HEK293 (cell line): ENCODE measurements around the gene SPOCK1.

Source experiments
- CTCF ChIA-PET: fragments of 350-600 bp; formaldehyde crosslinking; extraction: SDS; loops from one replicate; lab custom pipeline; 2021; ENCODE audit warnings: antibody characterized with exemption; lab: Yijun Ruan, JAX
- POLR2A ChIA-PET: fragments of 300-600 bp; formaldehyde crosslinking; extraction: SDS; loops from one replicate; lab custom pipeline; 2020; ENCODE audit warnings: antibody characterized with exemption, inconsistent platforms; lab: Yijun Ruan, JAX
- H3K27ac ChIP-seq: fragments of 200-500 bp; sonication (Bioruptor generic); 2 replicates; pipeline ENCODE4 v1.5.1; 2014; ENCODE audit warnings: low read depth, low read length, control low read depth, inconsistent platforms; ENCODE audit errors: extremely low read depth
- H3K36me3 ChIP-seq, 2 experiments: fragments of 200-500 bp in 1 of 2; sonication (Bioruptor generic) in 1 of 2; 1 replicate in 1 of 2; 2 replicates in 1 of 2; pipeline ENCODE4 v1.5.1; 2014 to 2017; ENCODE audit warnings: inconsistent platforms in 2 of 2, low read length in 2 of 2; ENCODE audit not compliant: control insufficient read depth in 2 of 2, insufficient read depth in 1 of 2
- H3K4me1 ChIP-seq: fragments of 200-500 bp; sonication (Bioruptor generic); 2 replicates; pipeline ENCODE4 v1.5.1; 2014; ENCODE audit warnings: mild to moderate bottlenecking, low read length, inconsistent platforms; ENCODE audit not compliant: control insufficient read depth, insufficient read depth
- H3K4me3 ChIP-seq: 2 replicates; pipeline ENCODE4 v1.5.1; 2011; ENCODE audit warnings: low read depth, mild to moderate bottlenecking, control low read depth, low read length, moderate library complexity
- H3K9me3 ChIP-seq: fragments of 200-500 bp; sonication (Bioruptor generic); 2 replicates; pipeline ENCODE4 v1.5.1; 2014; ENCODE audit warnings: low read depth, low read length, inconsistent platforms; ENCODE audit not compliant: control insufficient read depth, insufficient read depth
- EGR2 ChIP-seq: fragments of 450-650 bp; formaldehyde crosslinking; IDR thresholded peaks from 2 replicates; pipeline ENCODE4 v1.5.1; 2016; ENCODE audit warnings: low read depth, missing biosample characterization, missing genetic modification characterization
- GLIS2 ChIP-seq: fragments of 450-650 bp; formaldehyde crosslinking; IDR thresholded peaks from 2 replicates; pipeline ENCODE4 v1.5.1; 2016; ENCODE audit warnings: missing biosample characterization, missing genetic modification characterization
- KLF16 ChIP-seq: fragments of 450-650 bp; formaldehyde crosslinking; IDR thresholded peaks from 2 replicates; pipeline ENCODE4 v1.5.1; 2017; ENCODE audit warnings: missing biosample characterization, missing genetic modification characterization
- SP3 ChIP-seq: fragments of 450-650 bp; formaldehyde crosslinking; IDR thresholded peaks from 2 replicates; pipeline ENCODE4 v1.5.1; 2016; ENCODE audit warnings: missing biosample characterization, missing genetic modification characterization
- TCF7L2 ChIP-seq: IDR thresholded peaks from 2 replicates; pipeline ENCODE4 v1.6.1; 2011; ENCODE audit warnings: low read depth, mild to moderate bottlenecking, inconsistent platforms, low read length, moderate library complexity, borderline replicate concordance
- TRIM28 ChIP-seq: IDR thresholded peaks from 2 replicates; pipeline ENCODE4 v1.6.1; 2011; ENCODE audit warnings: low read length, control low read depth, borderline replicate concordance
- ZFHX2 ChIP-seq: fragments of 450-650 bp; formaldehyde crosslinking; conservative IDR thresholded peaks from 2 replicates; pipeline ENCODE4 v1.5.1; 2016; ENCODE audit warnings: missing biosample characterization, missing genetic modification characterization
- ZNF121 ChIP-seq: fragments of 450-650 bp; formaldehyde crosslinking; IDR thresholded peaks from 2 replicates; pipeline ENCODE4 v1.5.1; 2016; ENCODE audit warnings: missing biosample characterization, missing genetic modification characterization
- ZNF132 ChIP-seq: fragments of 450-650 bp; formaldehyde crosslinking; IDR thresholded peaks from 2 replicates; pipeline ENCODE4 v1.5.1; 2017; ENCODE audit warnings: missing biosample characterization, missing genetic modification characterization, borderline replicate concordance
- ZNF214 ChIP-seq: fragments of 450-650 bp; formaldehyde crosslinking; IDR thresholded peaks from 2 replicates; pipeline ENCODE4 v1.5.1; 2017; ENCODE audit warnings: missing biosample characterization, mild to moderate bottlenecking, missing genetic modification characterization, borderline replicate concordance
- ZNF274 ChIP-seq, 2 experiments: fragments of 200-500 bp in 1 of 2; fragments of 450-650 bp in 1 of 2; sonication (Bioruptor generic) in 1 of 2; formaldehyde crosslinking in 1 of 2; IDR thresholded peaks; 2 replicates each; pipeline versions ENCODE4 v1.5.1 to v1.6.1; 2014 to 2016; ENCODE audit warnings: borderline replicate concordance in 1 of 2, inconsistent platforms in 1 of 2, low read length in 1 of 2, missing biosample characterization in 1 of 2, missing genetic modification characterization in 1 of 2
- ZNF394 ChIP-seq: fragments of 450-650 bp; formaldehyde crosslinking; IDR thresholded peaks from 2 replicates; pipeline ENCODE4 v1.5.1; 2016; ENCODE audit warnings: missing biosample characterization, missing genetic modification characterization, mild to moderate bottlenecking, moderate library complexity, borderline replicate concordance
- ZNF423 ChIP-seq: fragments of 450-650 bp; formaldehyde crosslinking; IDR thresholded peaks from 2 replicates; pipeline ENCODE4 v1.5.1; 2016; ENCODE audit warnings: missing biosample characterization, missing genetic modification characterization
- ZNF521 ChIP-seq: fragments of 450-650 bp; formaldehyde crosslinking; IDR thresholded peaks from 2 replicates; pipeline ENCODE4 v1.5.1; 2017; ENCODE audit warnings: missing biosample characterization, mild to moderate bottlenecking, missing genetic modification characterization
- ZNF544 ChIP-seq: fragments of 450-650 bp; formaldehyde crosslinking; IDR thresholded peaks from 2 replicates; pipeline ENCODE4 v1.5.0; 2017; ENCODE audit warnings: missing biosample characterization, missing genetic modification characterization
- ZNF776 ChIP-seq: fragments of 450-650 bp; formaldehyde crosslinking; IDR thresholded peaks from 2 replicates; pipeline ENCODE4 v1.5.0; 2017; ENCODE audit warnings: missing biosample characterization, missing genetic modification characterization, borderline replicate concordance
- ZNF837 ChIP-seq: fragments of 450-650 bp; formaldehyde crosslinking; IDR thresholded peaks from 2 replicates; pipeline ENCODE4 v1.5.1; 2016; ENCODE audit warnings: missing biosample characterization, missing genetic modification characterization
- TF ChIP-seq, protein P1 (sequence below): fragments of 450-650 bp; formaldehyde crosslinking; IDR thresholded peaks from 2 replicates; pipeline ENCODE4 v1.5.1; 2017; ENCODE audit warnings: missing biosample characterization, missing genetic modification characterization
- TF ChIP-seq, protein P2 (sequence below): fragments of 450-650 bp; formaldehyde crosslinking; IDR thresholded peaks from 2 replicates; pipeline ENCODE4 v1.5.1; 2016; ENCODE audit warnings: missing biosample characterization, missing genetic modification characterization
- TF ChIP-seq, protein P3 (sequence below): fragments of 450-650 bp; formaldehyde crosslinking; IDR thresholded peaks from 2 replicates; pipeline ENCODE4 v1.5.1; 2016; ENCODE audit warnings: missing biosample characterization, missing genetic modification characterization
- TF ChIP-seq, protein P4 (sequence below): fragments of 450-650 bp; formaldehyde crosslinking; IDR thresholded peaks from 2 replicates; pipeline ENCODE4 v1.5.1; 2016; ENCODE audit warnings: missing biosample characterization, missing genetic modification characterization
- TF ChIP-seq, protein P5 (sequence below): fragments of 450-650 bp; formaldehyde crosslinking; IDR thresholded peaks from 2 replicates; pipeline ENCODE4 v1.5.1; 2016; ENCODE audit warnings: missing biosample characterization, missing genetic modification characterization

The SPOCK1 gene

DNA sequence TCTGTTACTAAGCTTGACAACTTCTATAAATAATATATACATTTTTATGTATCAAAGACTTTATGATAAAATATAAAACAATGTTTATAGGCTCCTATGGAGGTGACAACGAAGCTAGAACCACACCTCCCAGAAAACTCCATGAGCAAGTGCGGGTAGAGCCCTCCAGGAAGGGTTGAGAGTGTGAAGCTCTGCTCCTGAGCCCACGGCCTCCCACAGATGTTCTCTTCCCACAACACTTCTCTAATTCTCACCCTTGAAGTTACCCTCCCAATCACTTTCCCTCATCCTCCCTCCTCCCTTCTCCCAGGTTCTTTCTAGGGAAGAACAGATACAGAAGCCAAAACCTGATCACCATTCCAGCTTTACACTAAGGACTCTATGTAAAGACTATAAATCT is 427.6 kb downstream of the SPOCK1 start:
- no peak overlapping the region for H3K27ac ChIP-seq
- H3K4me1 ChIP-seq: no peaks in the 10 kb centered on the region
- TF ChIP-seq ZNF394 (tag by site-specific recombination): no peak
- TF ChIP-seq ZNF521 (tag by site-specific recombination): no peak
- TF ChIP-seq ZNF423 (tag by site-specific recombination): no peak
- TF ChIP-seq EGR2 (tag by site-specific recombination): peak; percentile 73
- TF ChIP-seq ZFHX2 (tag by site-specific recombination): peak; percentile 67
- TF ChIP-seq, protein P1, sequence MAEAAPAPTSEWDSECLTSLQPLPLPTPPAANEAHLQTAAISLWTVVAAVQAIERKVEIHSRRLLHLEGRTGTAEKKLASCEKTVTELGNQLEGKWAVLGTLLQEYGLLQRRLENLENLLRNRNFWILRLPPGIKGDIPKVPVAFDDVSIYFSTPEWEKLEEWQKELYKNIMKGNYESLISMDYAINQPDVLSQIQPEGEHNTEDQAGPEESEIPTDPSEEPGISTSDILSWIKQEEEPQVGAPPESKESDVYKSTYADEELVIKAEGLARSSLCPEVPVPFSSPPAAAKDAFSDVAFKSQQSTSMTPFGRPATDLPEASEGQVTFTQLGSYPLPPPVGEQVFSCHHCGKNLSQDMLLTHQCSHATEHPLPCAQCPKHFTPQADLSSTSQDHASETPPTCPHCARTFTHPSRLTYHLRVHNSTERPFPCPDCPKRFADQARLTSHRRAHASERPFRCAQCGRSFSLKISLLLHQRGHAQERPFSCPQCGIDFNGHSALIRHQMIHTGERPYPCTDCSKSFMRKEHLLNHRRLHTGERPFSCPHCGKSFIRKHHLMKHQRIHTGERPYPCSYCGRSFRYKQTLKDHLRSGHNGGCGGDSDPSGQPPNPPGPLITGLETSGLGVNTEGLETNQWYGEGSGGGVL (tag by site-specific recombination): no peak
- H3K9me3 ChIP-seq: no peaks in the 10 kb centered on the region
- POLR2A ChIA-PET: no interaction called here
- no peak overlapping the region for H3K4me3 ChIP-seq
- CTCF ChIA-PET: interaction anchor here (0.5 to 1.0 kb wide), 3 partner anchors 15 to 707 kb away, joined by 3 read pairs; no protein-coding TSS in a partner anchor
- H3K36me3 ChIP-seq: no peaks in the 10 kb centered on the region

DNA sequence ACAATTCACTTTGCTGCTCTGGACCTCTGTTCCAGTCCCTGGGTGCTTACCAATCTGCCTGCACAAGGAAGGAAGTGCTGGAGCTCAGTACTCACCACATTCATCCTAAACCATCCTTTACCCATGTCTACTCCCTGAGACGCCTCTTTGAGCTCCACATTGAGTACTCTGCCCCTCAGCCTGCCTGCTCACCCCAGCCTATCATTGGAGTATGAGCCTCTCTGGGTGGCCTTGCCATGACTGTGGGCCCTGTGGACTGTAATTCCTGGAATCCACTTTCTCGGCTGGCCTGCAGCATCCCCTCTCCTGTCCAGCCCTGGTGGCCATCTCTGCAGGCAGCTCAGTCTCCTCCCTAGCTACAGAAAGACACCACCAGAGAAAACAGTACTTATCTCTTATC is 428.6 kb downstream of the SPOCK1 start:
- H3K4me3 ChIP-seq: no peak overlapping the region
- H3K27ac ChIP-seq: no peak overlapping the region
- H3K4me1 ChIP-seq: no peaks in the 10 kb centered on the region
- ChIA-PET POLR2A (no interaction called here), CTCF (interaction anchor here (1.0 kb wide), 1 partner anchor 14 kb away, joined by 3 read pairs; no protein-coding TSS in a partner anchor)
- no peaks in the 10 kb centered on the region for H3K9me3 ChIP-seq
- no peaks in the 10 kb centered on the region for H3K36me3 ChIP-seq
- TF ChIP-seq ZNF132 (tag by site-specific recombination): no peak
- no peak for TF ChIP-seq ZNF544
- TF ChIP-seq ZNF776 (tag by site-specific recombination): no peak
- TF ChIP-seq, protein P2, sequence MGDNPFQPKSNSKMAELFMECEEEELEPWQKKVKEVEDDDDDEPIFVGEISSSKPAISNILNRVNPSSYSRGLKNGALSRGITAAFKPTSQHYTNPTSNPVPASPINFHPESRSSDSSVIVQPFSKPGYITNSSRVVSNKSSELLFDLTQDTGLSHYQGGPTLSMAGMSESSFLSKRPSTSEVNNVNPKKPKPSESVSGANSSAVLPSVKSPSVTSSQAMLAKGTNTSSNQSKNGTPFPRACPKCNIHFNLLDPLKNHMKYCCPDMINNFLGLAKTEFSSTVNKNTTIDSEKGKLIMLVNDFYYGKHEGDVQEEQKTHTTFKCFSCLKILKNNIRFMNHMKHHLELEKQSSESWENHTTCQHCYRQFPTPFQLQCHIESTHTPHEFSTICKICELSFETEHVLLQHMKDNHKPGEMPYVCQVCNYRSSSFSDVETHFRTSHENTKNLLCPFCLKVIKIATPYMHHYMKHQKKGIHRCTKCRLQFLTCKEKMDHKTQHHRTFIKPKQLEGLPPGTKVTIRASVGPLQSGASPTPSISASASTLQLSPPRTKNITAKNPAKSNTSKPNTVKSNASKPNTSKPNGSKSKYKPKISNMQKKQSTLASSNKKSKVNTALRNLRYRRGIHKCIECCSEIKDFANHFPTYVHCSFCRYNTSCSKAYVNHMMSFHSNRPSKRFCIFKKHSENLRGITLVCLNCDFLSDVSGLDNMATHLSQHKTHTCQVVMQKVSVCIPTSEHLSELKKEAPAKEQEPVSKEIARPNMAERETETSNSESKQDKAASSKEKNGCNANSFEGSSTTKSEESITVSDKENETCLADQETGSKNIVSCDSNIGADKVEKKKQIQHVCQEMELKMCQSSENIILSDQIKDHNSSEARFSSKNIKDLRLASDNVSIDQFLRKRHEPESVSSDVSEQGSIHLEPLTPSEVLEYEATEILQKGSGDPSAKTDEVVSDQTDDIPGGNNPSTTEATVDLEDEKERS (tag by site-specific recombination): no peak
- no peak for TF ChIP-seq KLF16 (tag by site-specific recombination)
- no peak for TF ChIP-seq GLIS2
- TF ChIP-seq ZNF121 (tag by site-specific recombination): no peak
- TF ChIP-seq, protein P3, sequence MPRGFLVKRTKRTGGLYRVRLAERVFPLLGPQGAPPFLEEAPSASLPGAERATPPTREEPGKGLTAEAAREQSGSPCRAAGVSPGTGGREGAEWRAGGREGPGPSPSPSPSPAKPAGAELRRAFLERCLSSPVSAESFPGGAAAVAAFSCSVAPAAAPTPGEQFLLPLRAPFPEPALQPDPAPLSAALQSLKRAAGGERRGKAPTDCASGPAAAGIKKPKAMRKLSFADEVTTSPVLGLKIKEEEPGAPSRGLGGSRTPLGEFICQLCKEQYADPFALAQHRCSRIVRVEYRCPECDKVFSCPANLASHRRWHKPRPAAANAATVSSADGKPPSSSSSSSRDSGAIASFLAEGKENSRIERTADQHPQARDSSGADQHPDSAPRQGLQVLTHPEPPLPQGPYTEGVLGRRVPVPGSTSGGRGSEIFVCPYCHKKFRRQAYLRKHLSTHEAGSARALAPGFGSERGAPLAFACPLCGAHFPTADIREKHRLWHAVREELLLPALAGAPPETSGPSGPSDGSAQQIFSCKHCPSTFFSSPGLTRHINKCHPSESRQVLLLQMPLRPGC (tag by site-specific recombination): no peak
- TF ChIP-seq TCF7L2: no peak
- no peak for TF ChIP-seq TRIM28
- TF ChIP-seq, protein P4, sequence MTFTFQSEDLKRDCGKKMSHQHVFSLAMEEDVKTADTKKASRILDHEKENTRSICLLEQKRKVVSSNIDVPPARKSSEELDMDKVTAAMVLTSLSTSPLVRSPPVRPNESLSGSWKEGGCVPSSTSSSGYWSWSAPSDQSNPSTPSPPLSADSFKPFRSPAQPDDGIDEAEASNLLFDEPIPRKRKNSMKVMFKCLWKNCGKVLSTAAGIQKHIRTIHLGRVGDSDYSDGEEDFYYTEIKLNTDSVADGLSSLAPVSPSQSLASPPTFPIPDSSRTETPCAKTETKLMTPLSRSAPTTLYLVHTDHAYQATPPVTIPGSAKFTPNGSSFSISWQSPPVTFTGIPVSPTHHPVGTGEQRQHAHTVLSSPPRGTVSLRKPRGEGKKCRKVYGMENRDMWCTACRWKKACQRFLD: no peak
- TF ChIP-seq ZNF214 (tag by site-specific recombination): no peak
- TF ChIP-seq SP3 (tag by site-specific recombination): no peak
- TF ChIP-seq, protein P5, sequence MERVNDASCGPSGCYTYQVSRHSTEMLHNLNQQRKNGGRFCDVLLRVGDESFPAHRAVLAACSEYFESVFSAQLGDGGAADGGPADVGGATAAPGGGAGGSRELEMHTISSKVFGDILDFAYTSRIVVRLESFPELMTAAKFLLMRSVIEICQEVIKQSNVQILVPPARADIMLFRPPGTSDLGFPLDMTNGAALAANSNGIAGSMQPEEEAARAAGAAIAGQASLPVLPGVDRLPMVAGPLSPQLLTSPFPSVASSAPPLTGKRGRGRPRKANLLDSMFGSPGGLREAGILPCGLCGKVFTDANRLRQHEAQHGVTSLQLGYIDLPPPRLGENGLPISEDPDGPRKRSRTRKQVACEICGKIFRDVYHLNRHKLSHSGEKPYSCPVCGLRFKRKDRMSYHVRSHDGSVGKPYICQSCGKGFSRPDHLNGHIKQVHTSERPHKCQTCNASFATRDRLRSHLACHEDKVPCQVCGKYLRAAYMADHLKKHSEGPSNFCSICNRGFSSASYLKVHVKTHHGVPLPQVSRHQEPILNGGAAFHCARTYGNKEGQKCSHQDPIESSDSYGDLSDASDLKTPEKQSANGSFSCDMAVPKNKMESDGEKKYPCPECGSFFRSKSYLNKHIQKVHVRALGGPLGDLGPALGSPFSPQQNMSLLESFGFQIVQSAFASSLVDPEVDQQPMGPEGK (tag by site-specific recombination): no peak
- no peak for TF ChIP-seq ZNF274 (IDR thresholded peaks at IDR 0.05; ENCODE audit: low read length)
- TF ChIP-seq ZNF274 (tag by site-specific recombination; IDR thresholded peaks at IDR 0.05; ENCODE audit: borderline replicate concordance): no peak
- no peak for TF ChIP-seq ZNF837 (tag by site-specific recombination)
